CD4-positive, alpha-beta T cell treated with Interleukin-6 at 100 ng/mL for 8 hours (primary cell): ENCODE results near the gene ADAT2.

Experiments used
- DNase-seq: peaks from one replicate; pipeline ENCODE4 v3.0.0-alpha.2; 2020; ENCODE audit warnings: mixed read lengths, low spot score

The ADAT2 gene

GRCh38 chr6:143441680-143442545, 8.6 kb downstream of the ADAT2 start:
- DNase-seq = peak; percentile 2

DNA sequence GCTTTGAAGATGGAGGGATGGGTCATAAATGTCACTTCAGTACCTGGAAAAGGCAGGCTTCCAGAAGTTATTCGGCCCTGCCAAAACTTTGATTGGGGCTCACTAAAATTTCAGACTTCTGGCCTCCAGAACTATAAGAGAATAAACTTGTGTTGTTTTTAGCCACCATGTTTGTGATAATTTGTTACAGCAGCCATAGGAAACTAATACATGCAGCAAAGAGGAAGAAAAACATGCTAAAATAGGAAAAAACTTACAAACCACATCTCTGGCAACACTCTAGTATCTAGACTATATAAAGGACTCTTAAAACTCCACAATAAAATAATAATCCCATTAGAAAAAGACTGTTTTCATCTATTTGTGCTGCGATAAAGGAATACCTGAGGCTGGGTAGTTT, 9.5 kb downstream of the ADAT2 start:
- no peak for DNase-seq

DNA sequence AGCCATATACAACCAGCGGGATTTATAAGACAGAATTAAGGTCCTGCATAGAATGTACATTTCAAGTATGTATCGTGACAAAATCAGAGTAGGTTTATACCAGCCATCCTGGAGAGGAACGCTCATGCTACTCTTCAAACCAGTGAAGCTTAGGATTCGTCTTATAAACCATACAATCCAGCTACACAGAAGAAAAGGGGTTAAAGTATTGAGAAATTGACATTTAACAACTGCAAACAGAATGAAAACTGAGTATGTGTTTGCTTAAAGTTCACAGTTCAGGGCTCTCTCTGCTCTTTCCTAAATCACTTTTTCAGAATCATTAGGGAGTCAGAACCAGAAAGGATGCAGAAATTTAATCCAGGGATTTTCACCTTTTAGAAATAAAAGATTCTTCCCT, 17.9 kb downstream of the ADAT2 start:
- DNase-seq = no peak

- DNase-seq = no peak
These were observed 19.3 kb downstream of the ADAT2 start for GRCh38 chr6:143431226-143431625.

DNA sequence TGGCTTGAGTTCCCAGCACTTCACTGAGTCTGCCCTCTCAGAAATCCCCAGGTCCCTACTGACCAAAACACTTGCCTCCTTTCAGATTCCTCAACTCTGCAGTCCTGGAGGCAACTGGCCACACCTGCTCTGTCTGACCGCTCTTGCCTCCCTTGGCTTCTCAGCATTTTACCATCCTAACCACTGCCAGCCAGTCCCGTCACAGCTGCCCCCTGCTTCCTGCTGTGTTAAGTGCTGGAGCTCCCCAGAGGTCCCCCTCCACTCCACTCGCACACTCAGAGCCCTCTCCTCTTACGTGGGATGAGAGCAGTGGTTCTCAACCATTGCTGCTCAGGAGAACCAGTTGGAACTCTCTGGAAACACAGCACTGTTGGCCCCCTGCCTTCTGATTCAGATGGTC, 20.5 kb downstream of the ADAT2 start:
- DNase-seq = no peak

DNA sequence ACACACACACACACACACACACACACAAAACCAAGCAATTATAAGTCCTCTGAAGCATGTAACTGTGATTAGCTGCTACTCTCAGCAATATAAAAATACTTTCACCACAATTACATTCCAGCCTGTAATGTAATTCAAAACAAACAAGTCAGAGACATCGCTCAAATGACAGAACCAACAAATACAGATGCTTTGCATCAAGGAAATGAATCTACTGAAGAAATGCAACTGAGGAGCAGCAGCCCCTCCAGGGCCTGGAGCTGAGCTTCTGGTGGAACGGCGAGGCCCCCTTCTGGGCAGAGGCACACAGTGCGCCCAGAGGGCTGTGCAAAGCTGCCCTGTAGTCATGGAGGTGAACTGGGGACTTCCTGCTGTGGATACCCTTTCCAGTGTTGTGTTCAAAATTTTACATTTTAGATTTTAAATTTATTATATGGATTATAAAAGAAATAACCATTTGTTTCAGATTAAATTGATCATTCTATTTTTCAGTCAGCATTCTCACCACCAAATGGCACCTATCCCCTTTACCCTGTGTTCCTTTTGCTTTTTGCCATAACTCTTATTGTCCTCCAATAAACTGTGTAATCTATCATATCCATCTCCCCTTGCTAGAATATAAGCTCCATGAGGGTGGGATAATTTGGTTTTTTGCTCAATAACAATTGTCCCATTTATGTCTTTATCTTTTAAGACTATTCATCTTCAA, 23.2 kb downstream of the ADAT2 start:
- peak; percentile 71 for DNase-seq

- no peak for DNase-seq
These were observed 24.5 kb downstream of the ADAT2 start for GRCh38 chr6:143426026-143426425.

GRCh38 chr6:143419526-143419925, 31.0 kb downstream of the ADAT2 start:
- DNase-seq = no peak

GRCh38 chr6:143414769-143415168, 35.7 kb downstream of the ADAT2 start:
- DNase-seq = no peak

DNA sequence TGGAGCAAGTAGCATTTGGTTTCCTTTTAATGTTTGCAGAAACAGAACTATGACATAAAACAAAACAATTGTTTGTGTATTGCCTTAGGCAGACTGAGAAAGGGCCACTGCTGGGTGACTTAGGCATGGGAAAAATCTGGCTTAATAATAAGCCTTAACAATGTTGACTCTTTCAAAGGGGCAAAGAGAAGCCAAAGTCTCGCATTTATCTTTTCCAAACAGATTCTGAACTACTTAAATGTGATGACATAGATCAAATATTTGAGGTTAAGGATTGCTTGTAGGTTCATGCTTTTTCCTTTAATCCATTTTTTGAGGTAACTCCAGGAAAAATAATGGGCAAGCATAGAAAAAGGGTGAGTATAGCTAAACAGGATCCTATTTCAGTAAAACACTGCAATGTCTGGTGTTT, 39.6 kb downstream of the ADAT2 start:
- DNase-seq = no peak

- no peak for DNase-seq
These were observed 41.7 kb downstream of the ADAT2 start for GRCh38 chr6:143408787-143409162.

DNA sequence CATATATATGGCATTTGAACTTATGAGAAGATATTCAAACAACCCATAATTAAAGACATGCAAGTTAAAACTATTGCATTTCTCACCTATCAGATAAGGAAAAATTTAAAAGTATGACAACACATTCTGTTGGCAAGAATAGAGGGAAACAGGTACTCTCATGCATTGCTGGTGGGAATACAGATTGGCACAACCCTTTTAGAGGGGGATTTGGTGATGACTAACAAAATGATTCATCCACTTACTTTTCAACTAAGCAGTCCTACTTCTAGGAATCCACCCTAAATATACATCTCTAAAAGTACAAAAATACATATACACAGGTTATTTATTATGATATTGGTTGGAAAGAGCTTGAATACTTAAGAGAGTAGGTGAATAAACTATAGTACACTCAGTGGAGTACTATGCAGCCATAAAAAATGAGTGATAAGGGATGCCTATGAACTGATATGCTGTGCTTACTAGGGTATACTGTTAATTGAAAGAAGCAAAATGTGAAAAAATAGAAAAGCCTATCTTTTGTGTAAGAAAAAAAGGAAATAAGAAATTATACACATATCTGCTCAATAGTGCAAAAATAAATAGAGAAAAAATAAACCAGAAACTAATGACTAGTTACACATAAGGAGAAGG, 42.2 kb downstream of the ADAT2 start:
- DNase-seq = no peak

- DNase-seq = no peak
These were observed 43.8 kb downstream of the ADAT2 start for GRCh38 chr6:143406673-143407072.

GRCh38 chr6:143405373-143406154, 44.9 kb downstream of the ADAT2 start:
- no peak for DNase-seq

DNA sequence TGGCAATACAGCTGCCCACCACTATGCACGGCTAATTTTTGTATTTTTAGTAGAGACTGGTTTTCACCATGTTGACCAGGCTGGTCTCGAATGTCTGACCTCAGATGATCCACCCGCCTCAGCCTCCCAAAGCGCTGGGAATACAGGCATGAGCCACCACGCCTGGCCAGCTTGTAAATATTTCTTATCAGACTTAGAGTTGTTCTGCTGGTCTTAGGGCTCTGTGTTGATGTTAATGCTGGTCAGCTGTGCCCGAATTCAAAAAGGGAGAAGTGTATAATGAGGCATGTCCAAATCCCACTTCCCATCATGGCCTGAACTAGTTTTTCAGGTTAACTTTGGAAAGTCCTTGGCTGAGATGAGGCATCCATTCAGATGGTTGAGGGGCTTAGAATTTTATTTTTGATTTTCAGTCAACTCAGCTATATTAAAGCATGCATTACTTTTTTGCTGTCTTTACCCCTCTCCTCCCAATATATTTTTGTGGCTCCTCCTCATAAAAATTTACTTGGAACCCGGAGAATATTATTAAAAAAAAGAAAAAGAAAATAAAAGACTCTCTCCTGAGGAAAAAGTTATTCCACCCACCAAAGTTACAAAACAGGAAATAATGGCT, 47.7 kb downstream of the ADAT2 start:
- no peak for DNase-seq

- no peak for DNase-seq
These were observed 48.7 kb downstream of the ADAT2 start for GRCh38 chr6:143401636-143402370.

DNA sequence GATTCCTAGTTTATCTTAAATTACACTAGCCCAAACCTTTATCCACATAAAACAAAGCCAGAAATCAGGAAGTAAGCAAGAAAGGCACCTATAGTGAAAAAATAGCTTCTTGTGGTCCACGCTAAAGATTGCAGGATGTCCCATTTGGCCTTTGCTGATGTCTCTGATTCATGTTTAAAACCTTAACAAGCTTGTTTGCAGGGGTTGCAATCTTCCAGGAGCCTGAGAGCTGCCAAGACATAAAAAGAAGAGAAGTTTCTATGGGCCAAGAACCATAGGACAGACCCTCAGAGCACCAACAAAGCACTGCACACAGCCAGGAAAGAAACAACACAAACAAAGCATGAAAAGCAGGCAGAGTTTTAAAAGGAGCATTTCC, 49.4 kb downstream of the ADAT2 start:
- no peak for DNase-seq

- peak; percentile 9 for DNase-seq
These were observed 50.0 kb downstream of the ADAT2 start for GRCh38 chr6:143400258-143401067.

- DNase-seq = no peak
These were observed 50.7 kb downstream of the ADAT2 start for GRCh38 chr6:143399775-143400174.

DNA sequence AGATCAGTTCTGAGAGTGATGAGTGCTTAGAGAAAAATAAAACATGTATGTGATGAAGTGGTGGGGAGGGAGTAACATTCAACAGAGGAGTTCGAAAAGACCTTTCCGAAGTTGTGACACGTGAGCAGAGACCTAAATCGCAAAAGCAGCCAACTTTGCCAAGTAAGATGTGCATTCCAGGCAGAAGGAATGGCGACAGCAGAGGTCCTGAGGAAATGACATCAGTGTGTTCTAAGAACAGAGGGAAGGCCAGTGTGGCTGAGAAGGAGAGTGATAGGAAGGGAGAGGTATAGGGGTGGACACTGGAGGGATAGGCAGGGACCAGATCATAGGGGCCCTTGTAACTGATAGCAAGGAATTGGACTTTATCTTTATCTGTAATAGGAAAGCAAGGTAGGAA, 51.3 kb downstream of the ADAT2 start:
- DNase-seq = no peak
